ENCODE data around the gene PGF.

The PGF gene

GRCh38 chr14:74898694-74899093 lies 56.7 kb downstream of the PGF start:
- no peak for DNase-seq (ENCODE audit: low spot score)

GRCh38 chr14:74898083-74898482 lies 57.3 kb downstream of the PGF start:
- no peak for DNase-seq (ENCODE audit: low spot score)

GRCh38 chr14:74897642-74898041 lies 57.8 kb downstream of the PGF start:
- no peak for DNase-seq (ENCODE audit: low spot score)

GRCh38 chr14:74896400-74896799 lies 59.0 kb downstream of the PGF start:
- DNase-seq (ENCODE audit: low spot score), result no peak

- no peak for DNase-seq (ENCODE audit: low spot score)
Observed at GRCh38 chr14:74893614-74894091, 61.7 kb downstream of the PGF start.

GRCh38 chr14:74892745-74893144 lies 62.7 kb downstream of the PGF start:
- DNase-seq (ENCODE audit: low spot score), result no peak

- DNase-seq (ENCODE audit: low spot score), result no peak
Observed at GRCh38 chr14:74891870-74892269, 63.5 kb downstream of the PGF start.
